ENCODE data around the gene CACNB4.

The CACNB4 gene

GRCh38 chr2:152054593-152054992 lies 44.3 kb downstream of the CACNB4 start:
- no peak for TF ChIP-seq CTCF (IDR thresholded peaks at IDR 0.05; ENCODE audit: low read depth, low read length)
- H3K4me3 ChIP-seq (ENCODE audit: low read depth, low read length): no peak overlapping the region

GRCh38 chr2:152051436-152051835 lies 47.4 kb downstream of the CACNB4 start:
- no peak for TF ChIP-seq CTCF (IDR thresholded peaks at IDR 0.05; ENCODE audit: low read depth, low read length)
- H3K4me3 ChIP-seq (ENCODE audit: low read depth, low read length): no peak overlapping the region

- TF ChIP-seq CTCF (IDR thresholded peaks at IDR 0.05; ENCODE audit: low read depth, low read length): no peak
- H3K4me3 ChIP-seq (ENCODE audit: low read depth, low read length): no peak overlapping the region
These were observed 47.9 kb downstream of the CACNB4 start for GRCh38 chr2:152050915-152051314.

- TF ChIP-seq CTCF (IDR thresholded peaks at IDR 0.05; ENCODE audit: low read depth, low read length): no peak
- no peak overlapping the region for H3K4me3 ChIP-seq (ENCODE audit: low read depth, low read length)
These were observed 48.5 kb downstream of the CACNB4 start for GRCh38 chr2:152050341-152050740.

- H3K4me3 ChIP-seq (ENCODE audit: low read depth, low read length): no peak overlapping the region
- TF ChIP-seq CTCF (IDR thresholded peaks at IDR 0.05; ENCODE audit: low read depth, low read length): no peak
These were observed 49.3 kb downstream of the CACNB4 start for GRCh38 chr2:152049541-152049940.

GRCh38 chr2:152047824-152048471 lies 50.9 kb downstream of the CACNB4 start:
- no peak overlapping the region for H3K4me3 ChIP-seq (ENCODE audit: low read depth, low read length)
- TF ChIP-seq CTCF (IDR thresholded peaks at IDR 0.05; ENCODE audit: low read depth, low read length): no peak

GRCh38 chr2:152046940-152047339 lies 51.9 kb downstream of the CACNB4 start:
- no peak overlapping the region for H3K4me3 ChIP-seq (ENCODE audit: low read depth, low read length)
- no peak for TF ChIP-seq CTCF (IDR thresholded peaks at IDR 0.05; ENCODE audit: low read depth, low read length)
